H1 (cell line): ENCODE data around the gene ITGA3. TPM values are rescaled to one million over a fixed set of nuclear protein-coding genes. Genes with fewer than 3 reads are reported as not detected.

ENCODE experiments used
- CTCF ChIA-PET: fragments of 300-600 bp; sonication (Branson Sonifier 250); formaldehyde crosslinking; loops from one replicate; lab custom pipeline; 2021; ENCODE audit not compliant: partially characterized antibody; lab: Charles Lee
- POLR2A ChIA-PET: fragments of 300-600 bp; sonication (Branson Sonifier 250); formaldehyde crosslinking; loops from one replicate; lab custom pipeline; 2021; ENCODE audit warnings: inconsistent platforms; ENCODE audit not compliant: partially characterized antibody; lab: Charles Lee
- DNase-seq, 2 experiments: peaks; one replicate each; pipeline versions ENCODE4 v3.0.0 to v3.0.0-alpha.2; 2010 to 2022; ENCODE audit warnings: low spot score in 2 of 2, low read depth in 1 of 2, mixed read lengths in 1 of 2
- FAIRE-seq: peaks from 2 replicates; lab custom pipeline; 2011; peaks lifted over from hg19 to GRCh38; lab: Jason Lieb, UNC
- H2AFZ ChIP-seq: 2 replicates; pipeline ENCODE4 v1.8.1; 2012; ENCODE audit warnings: low read length, inconsistent platforms
- H2AK5ac ChIP-seq: 2 replicates; pipeline ENCODE4 v1.6.1; 2013; ENCODE audit warnings: low read depth, low read length
- H2BK120ac ChIP-seq: replicated peaks from 2 replicates; pipeline ENCODE3; 2013; ENCODE audit warnings: low read depth, low read length, inconsistent platforms
- H2BK12ac ChIP-seq: 2 replicates; pipeline ENCODE4 v1.6.1; 2013; ENCODE audit warnings: low read depth, low read length
- H2BK15ac ChIP-seq: 2 replicates; pipeline ENCODE4 v1.6.1; 2013; ENCODE audit warnings: low read length
- H2BK20ac ChIP-seq: 2 replicates; pipeline ENCODE4 v1.6.1; 2013; ENCODE audit warnings: low read length
- H2BK5ac ChIP-seq: 2 replicates; pipeline ENCODE4 v1.6.1; 2013; ENCODE audit warnings: low read depth, low read length
- H3K14ac ChIP-seq: 2 replicates; pipeline ENCODE4 v1.6.1; 2013; ENCODE audit warnings: inconsistent platforms; ENCODE audit not compliant: insufficient read length
- H3K18ac ChIP-seq: 2 replicates; pipeline ENCODE4 v1.6.1; 2013; ENCODE audit warnings: low read length; ENCODE audit errors: extremely low read depth
- H3K23ac ChIP-seq: 2 replicates; pipeline ENCODE4 v1.6.1; 2013; ENCODE audit warnings: inconsistent platforms; ENCODE audit not compliant: insufficient read length
- H3K23me2 ChIP-seq: 2 replicates; pipeline ENCODE4 v1.6.1; 2013; ENCODE audit warnings: low read depth, low read length
- H3K27ac ChIP-seq: 2 replicates; pipeline ENCODE4 v1.6.1; 2011; ENCODE audit warnings: low read depth, low read length, inconsistent platforms
- H3K27me3 ChIP-seq, 4 experiments: replicated peaks in 1 of 4; 1 replicate in 1 of 4; 2 replicates in 3 of 4; pipeline versions ENCODE4 v1.6.1 to v1.8.1; 2011 to 2013; ENCODE audit warnings: low read length in 3 of 4, mild to moderate bottlenecking in 3 of 4, inconsistent platforms in 2 of 4, mixed read lengths in 2 of 4, moderate library complexity in 1 of 4; ENCODE audit not compliant: control insufficient read depth in 3 of 4, insufficient read depth in 3 of 4; ENCODE audit errors: extremely low read depth in 1 of 4
- H3K36me3 ChIP-seq, 4 experiments: 2 replicates each; pipeline versions ENCODE4 v1.6.1 to v1.8.1; 2011 to 2013; ENCODE audit warnings: mild to moderate bottlenecking in 4 of 4, low read length in 3 of 4, moderate library complexity in 2 of 4, control low read depth in 1 of 4, inconsistent platforms in 1 of 4; ENCODE audit not compliant: insufficient read depth in 4 of 4, control insufficient read depth in 2 of 4
- H3K4ac ChIP-seq: replicated peaks from 2 replicates; pipeline ENCODE3; 2013; ENCODE audit warnings: low read length, low read depth, mixed read lengths, inconsistent platforms; ENCODE audit not compliant: insufficient read length
- H3K4me1 ChIP-seq, 4 experiments: replicated peaks in 1 of 4; 1 replicate in 1 of 4; 2 replicates in 3 of 4; pipeline versions ENCODE4 v1.6.1 to v1.8.1; 2011 to 2013; ENCODE audit warnings: low read length in 3 of 4, inconsistent platforms in 2 of 4, mixed read lengths in 1 of 4; ENCODE audit not compliant: insufficient read depth in 4 of 4, control insufficient read depth in 3 of 4
- H3K4me2 ChIP-seq, 2 experiments: 2 replicates each; pipeline versions ENCODE4 v1.6.1 to v1.8.1; 2011 to 2013; ENCODE audit warnings: low read depth in 2 of 2, low read length in 2 of 2, control low read depth in 1 of 2, inconsistent platforms in 1 of 2, mild to moderate bottlenecking in 1 of 2; ENCODE audit not compliant: insufficient read depth in 1 of 2
- H3K4me3 ChIP-seq, 4 experiments: fragments of 200-600, 300-600 bp in 1 of 4; sonication (generic), shearing (Covaris generic), sonication (Bioruptor Twin) in 1 of 4; 2 replicates each; pipeline versions ENCODE4 v1.5.1 to v1.8.1; 2011 to 2016; ENCODE audit warnings: low read length in 4 of 4, low read depth in 3 of 4, control low read depth in 2 of 4, inconsistent platforms in 2 of 4, mild to moderate bottlenecking in 2 of 4, mixed read lengths in 1 of 4, moderate library complexity in 1 of 4; ENCODE audit not compliant: insufficient read depth in 2 of 4; ENCODE audit errors: extremely low read depth in 1 of 4
- H3K56ac ChIP-seq: replicated peaks from 2 replicates; pipeline ENCODE3; 2013; ENCODE audit warnings: low read depth, mild to moderate bottlenecking, mixed read lengths, low read length, inconsistent platforms; ENCODE audit not compliant: insufficient read length
- H3K79me1 ChIP-seq: 2 replicates; pipeline ENCODE4 v1.6.1; 2013; ENCODE audit warnings: low read depth, low read length, control low read depth
- H3K79me2 ChIP-seq, 2 experiments: 2 replicates each; pipeline versions ENCODE4 v1.6.1 to v1.8.1; 2012 to 2013; ENCODE audit warnings: low read length in 2 of 2, mild to moderate bottlenecking in 2 of 2, inconsistent platforms in 1 of 2; ENCODE audit not compliant: insufficient read depth in 2 of 2, control insufficient read depth in 1 of 2
- H3K9ac ChIP-seq, 4 experiments: replicated peaks in 1 of 4; 1 replicate in 1 of 4; 2 replicates in 3 of 4; pipeline versions ENCODE4 v1.6.1 to v1.8.1; 2011 to 2013; ENCODE audit warnings: low read depth in 3 of 4, low read length in 3 of 4, control low read depth in 2 of 4, mild to moderate bottlenecking in 2 of 4, moderate library complexity in 2 of 4, inconsistent platforms in 1 of 4; ENCODE audit errors: extremely low read depth in 1 of 4
- H3K9me3 ChIP-seq, 2 experiments: 2 replicates each; pipeline versions ENCODE4 v1.6.1 to v1.8.1; 2012 to 2013; ENCODE audit warnings: mild to moderate bottlenecking in 2 of 2, moderate library complexity in 2 of 2, control low read depth in 1 of 2, inconsistent platforms in 1 of 2, low read depth in 1 of 2, low read length in 1 of 2, mixed read lengths in 1 of 2; ENCODE audit not compliant: insufficient read depth in 2 of 2
- H4K20me1 ChIP-seq, 2 experiments: replicated peaks in 1 of 2; 2 replicates each; pipeline versions ENCODE3 to v1.8.1; 2011 to 2013; ENCODE audit warnings: inconsistent platforms in 2 of 2, low read length in 2 of 2, mild to moderate bottlenecking in 1 of 2; ENCODE audit not compliant: insufficient read depth in 2 of 2, control insufficient read depth in 1 of 2
- H4K5ac ChIP-seq: 2 replicates; pipeline ENCODE4 v1.6.1; 2013; ENCODE audit warnings: low read length, low read depth, mixed read lengths, inconsistent platforms; ENCODE audit not compliant: insufficient read length
- H4K8ac ChIP-seq: 2 replicates; pipeline ENCODE4 v1.8.0; 2013; ENCODE audit warnings: mild to moderate bottlenecking, moderate library complexity, low read length, inconsistent platforms; ENCODE audit not compliant: insufficient read depth; ENCODE audit errors: extremely low read depth
- H4K91ac ChIP-seq: replicated peaks from 2 replicates; pipeline ENCODE3; 2013; ENCODE audit warnings: low read length, mixed read lengths, inconsistent platforms; ENCODE audit not compliant: insufficient read length
- CREB1 ChIP-seq: IDR thresholded peaks from 2 replicates; pipeline ENCODE4 v1.6.1; 2012; ENCODE audit warnings: inconsistent platforms
- CTBP2 ChIP-seq: IDR thresholded peaks from 2 replicates; pipeline ENCODE4 v1.7.0; 2011; ENCODE audit warnings: borderline replicate concordance, mild to moderate bottlenecking, moderate library complexity, mixed read lengths, low read length; ENCODE audit not compliant: insufficient read depth, insufficient read length
- KDM4A ChIP-seq: IDR thresholded peaks from one replicate; pipeline ENCODE4 v1.7.1; 2012; ENCODE audit warnings: low read depth, mild to moderate bottlenecking, moderate library complexity, low read length, inconsistent platforms; ENCODE audit not compliant: severe bottlenecking
- POLR2AphosphoS5 ChIP-seq: IDR thresholded peaks from 2 replicates; pipeline ENCODE4 v1.6.1; 2011; ENCODE audit warnings: low read depth, low read length
- SAP30 ChIP-seq: fragments of 300-600 bp; sonication (generic); IDR thresholded peaks from 2 replicates; pipeline ENCODE4 v1.7.1; 2012; ENCODE audit warnings: low read length, moderate library complexity, mild to moderate bottlenecking, inconsistent platforms; ENCODE audit not compliant: insufficient read depth, insufficient replicate concordance
- YY1 ChIP-seq: IDR thresholded peaks from 2 replicates; pipeline ENCODE4 v1.6.1; 2011; ENCODE audit warnings: low read depth, mild to moderate bottlenecking, low read length
- WGBS, 2 experiments: shearing (Covaris generic) in 1 of 2; methylation state at CpG; one replicate each; pipeline versions ENCODE4 v1.1.6 to v1.1.7; 2013 to 2015; ENCODE audit warnings: low lambda C conversion rate in 2 of 2, mixed read lengths in 2 of 2, inconsistent platforms in 1 of 2, low coverage in 1 of 2, missing lambda C conversion rate in 1 of 2; ENCODE audit not compliant: insufficient replicate concordance in 2 of 2, insufficient coverage in 1 of 2, insufficient read length in 1 of 2; ENCODE audit errors: extremely low coverage in 1 of 2, missing lambda C conversion rate in 1 of 2; 5-methylcytosine and 5-hydroxymethylcytosine counted together
- polyA plus RNA-seq, 7 experiments: library from polyadenylated mRNA; depleted of rRNA in 3 of 7; stranded (reverse) in 5 of 7; unstranded in 2 of 7; fragments of >200 nt in 5 of 7; fragments of 200-250 nt in 2 of 7; gene quantifications; 1 replicate in 5 of 7; 2 replicates in 1 of 7; 4 replicates in 1 of 7; pipeline versions ENCODE4 v1.2.1 to v1.2.3, GENCODE V29; 2011 to 2013; ENCODE audit warnings: missing spikeins in 2 of 7, mixed read lengths in 2 of 7
- total RNA-seq: library from RNA; stranded (reverse); fragmentation: NEBNext Ultra II Directional; extraction: Animal tissue kit (Norgen Biotek cat#: 25700); gene quantifications from 2 replicates; pipeline ENCODE4 v1.2.1, GENCODE V29; 2021

The ITGA3 gene
- total and polyA plus RNA-seq, 2 of the 8 experiments (the other 6 are each of a cell fraction or from before 2014, with no cell fraction given): 24.0 to 24.2 TPM

- Histone ChIP-seq H3K36me3 (no peaks in the 10 kb centered on the region), H3K79me1 (no peaks in the 10 kb centered on the region), H3K27ac (no peak overlapping the region), H4K5ac (no peak overlapping the region), H2AK5ac (no peak overlapping the region), H2AFZ (no peak overlapping the region), H4K8ac (no peak overlapping the region), H3K4me2 (no peak overlapping the region), H2BK120ac (no peak overlapping the region), H3K14ac (no peak overlapping the region), H2BK20ac (no peak overlapping the region), H2BK5ac (no peak overlapping the region), H4K20me1 (no peaks in the 10 kb centered on the region), H3K79me2 (no peaks in the 10 kb centered on the region), H2BK12ac (no peak overlapping the region), H3K23ac (no peak overlapping the region), H3K9me3 (no peaks in the 10 kb centered on the region), H4K91ac (no peak overlapping the region), H3K4me3 (no peak overlapping the region), H3K27me3 (no peaks in the 10 kb centered on the region; a peak in 1 of 7 replicates), H3K9ac (no peak overlapping the region), H2BK15ac (no peak overlapping the region), H3K18ac (no peak overlapping the region), H3K4ac (no peak overlapping the region), H3K56ac (no peak overlapping the region), H3K23me2 (no peaks in the 10 kb centered on the region), H3K4me1 (peaks cover 0 to 8% (median 3%) of the 10 kb centered on the region in 4 experiments; a peak in 4 of 7 replicates)
- DNase-seq (no peak), FAIRE-seq (no peak)
- ChIA-PET POLR2A (interaction anchor here (1.2 to 1.3 kb wide), 2 partner anchors 8 to 13 kb away, joined by 3 read pairs; no protein-coding TSS in a partner anchor), CTCF (interaction anchor here (0.6 to 1.9 kb wide), 4 partner anchors 35 to 323 kb away, joined by 3 to 7 read pairs (median 4); no protein-coding TSS in a partner anchor)
- 94% methylated on average over 5 of the region's 5 CpGs; no CpG with 5 or more reads in 1 of the 2 experiments for WGBS, 2 experiments
- no peak for TF ChIP-seq SAP30
- TF ChIP-seq YY1: no peak
- TF ChIP-seq CTBP2: no peak
- TF ChIP-seq KDM4A: no peak
- TF ChIP-seq CREB1: no peak
- TF ChIP-seq POLR2AphosphoS5: no peak
These were observed 11.4 kb upstream of the ITGA3 start for GRCh38 chr17:50044483-50044882.
